ENCODE data around the gene DCTPP1.

Gene DCTPP1

GRCh38 chr16:30449116-30449435, 19.2 kb upstream of the DCTPP1 start:
- no peak for TF ChIP-seq TAF1 (IDR thresholded peaks at IDR 0.05; ENCODE audit: low read depth, low read length)
- no peak for TF ChIP-seq POU2F2 (IDR thresholded peaks at IDR 0.05; ENCODE audit: low read depth, low read length)
- no peak for TF ChIP-seq POLR2A (IDR thresholded peaks at IDR 0.05; ENCODE audit: low read depth, low read length)
- no peak for TF ChIP-seq PAX5 (IDR thresholded peaks at IDR 0.05; ENCODE audit: insufficient read depth, low read length, severe bottlenecking)
- TF ChIP-seq SPI1 (IDR thresholded peaks at IDR 0.05; ENCODE audit: low read depth, low read length): no peak
- no peak for TF ChIP-seq POLR2AphosphoS5 (IDR thresholded peaks at IDR 0.05; ENCODE audit: low read depth, low read length)
- FAIRE-seq (no peak), DNase-seq (ENCODE audit: insufficient read length, low spot score) (no peak)

DNA sequence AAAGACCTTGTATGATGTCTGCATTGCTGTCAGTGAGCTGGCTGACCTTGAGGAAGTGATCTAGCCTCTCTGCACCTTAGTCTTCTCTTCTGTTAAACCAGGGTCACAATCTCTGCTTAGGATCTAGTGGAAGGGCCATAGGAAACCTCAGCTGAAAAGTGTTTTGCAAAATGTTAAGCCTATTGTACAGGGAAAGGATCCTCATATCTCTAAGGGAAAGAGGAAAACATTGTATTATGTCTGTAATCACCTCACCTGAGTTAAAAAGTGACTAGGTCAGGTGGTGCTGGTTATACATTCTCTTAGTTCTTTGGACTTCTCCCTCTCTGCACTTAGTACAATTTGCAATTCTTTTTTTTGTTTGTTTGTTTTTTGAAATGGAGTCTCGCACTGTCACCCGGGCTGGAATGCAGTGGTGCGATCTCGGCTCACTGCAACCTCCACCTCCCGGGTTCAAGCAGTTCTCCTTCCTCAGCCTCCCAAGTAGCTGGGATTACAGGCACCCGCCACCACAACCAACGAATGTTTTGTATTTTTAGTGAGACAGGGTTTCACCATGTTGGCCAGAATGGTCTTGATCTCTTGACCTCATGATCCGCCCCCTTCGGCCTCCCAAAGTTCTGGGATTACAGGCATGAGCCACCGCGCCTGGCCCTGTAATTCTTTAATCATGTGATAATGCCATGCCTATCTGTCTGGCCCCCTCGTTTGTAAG, 17.8 kb upstream of the DCTPP1 start:
- DNase-seq (ENCODE audit: insufficient read length, low spot score) (no peak), FAIRE-seq (no peak)
- TF ChIP-seq SPI1 (IDR thresholded peaks at IDR 0.05; ENCODE audit: low read depth, low read length): no peak
- no peak for TF ChIP-seq POLR2A (IDR thresholded peaks at IDR 0.05; ENCODE audit: low read depth, low read length)
- TF ChIP-seq POU2F2 (IDR thresholded peaks at IDR 0.05; ENCODE audit: low read depth, low read length): no peak
- no peak for TF ChIP-seq TAF1 (IDR thresholded peaks at IDR 0.05; ENCODE audit: low read depth, low read length)
- TF ChIP-seq PAX5 (IDR thresholded peaks at IDR 0.05; ENCODE audit: insufficient read depth, low read length, severe bottlenecking): no peak
- no peak for TF ChIP-seq POLR2AphosphoS5 (IDR thresholded peaks at IDR 0.05; ENCODE audit: low read depth, low read length)

GRCh38 chr16:30446203-30446595, 16.4 kb upstream of the DCTPP1 start:
- FAIRE-seq: no peak
- DNase-seq (ENCODE audit: insufficient read length, low spot score): no peak
- TF ChIP-seq POLR2A (IDR thresholded peaks at IDR 0.05; ENCODE audit: low read depth, low read length): no peak
- no peak for TF ChIP-seq SPI1 (IDR thresholded peaks at IDR 0.05; ENCODE audit: low read depth, low read length)
- no peak for TF ChIP-seq TAF1 (IDR thresholded peaks at IDR 0.05; ENCODE audit: low read depth, low read length)
- no peak for TF ChIP-seq POU2F2 (IDR thresholded peaks at IDR 0.05; ENCODE audit: low read depth, low read length)
- no peak for TF ChIP-seq POLR2AphosphoS5 (IDR thresholded peaks at IDR 0.05; ENCODE audit: low read depth, low read length)
- no peak for TF ChIP-seq PAX5 (IDR thresholded peaks at IDR 0.05; ENCODE audit: insufficient read depth, low read length, severe bottlenecking)

- DNase-seq (ENCODE audit: insufficient read length, low spot score) (peak; percentile 86), FAIRE-seq (peak; percentile 79)
- TF ChIP-seq TAF1 (IDR thresholded peaks at IDR 0.05; ENCODE audit: low read depth, low read length): peak; percentile 78; the same call in 1 of the 2 replicates
- TF ChIP-seq POLR2A (IDR thresholded peaks at IDR 0.05; ENCODE audit: low read depth, low read length): peak; percentile 91
- no peak for TF ChIP-seq SPI1 (IDR thresholded peaks at IDR 0.05; ENCODE audit: low read depth, low read length)
- TF ChIP-seq POU2F2 (IDR thresholded peaks at IDR 0.05; ENCODE audit: low read depth, low read length): 0 out of 2 replicates have a peak, but pooled peaks have one; percentile 53
- TF ChIP-seq PAX5 (IDR thresholded peaks at IDR 0.05; ENCODE audit: insufficient read depth, low read length, severe bottlenecking): no peak
- peak; percentile 95 for TF ChIP-seq POLR2AphosphoS5 (IDR thresholded peaks at IDR 0.05; ENCODE audit: low read depth, low read length)
Observed at GRCh38 chr16:30445408-30446202, 15.8 kb upstream of the DCTPP1 start, which contains the start of gene SEPHS2. Gene SEPHS2, minus strand, starts transcription at chr16:30445874. Its CDS starts 147 bp downstream, at chr16:30445727.

GRCh38 chr16:30445149-30445407, 15.2 kb upstream of the DCTPP1 start:
- TF ChIP-seq POLR2AphosphoS5 (IDR thresholded peaks at IDR 0.05; ENCODE audit: low read depth, low read length): no peak
- no peak for TF ChIP-seq POU2F2 (IDR thresholded peaks at IDR 0.05; ENCODE audit: low read depth, low read length)
- TF ChIP-seq PAX5 (IDR thresholded peaks at IDR 0.05; ENCODE audit: insufficient read depth, low read length, severe bottlenecking): no peak
- 0 out of 2 replicates have a peak, but pooled peaks have one; percentile 37 for TF ChIP-seq TAF1 (IDR thresholded peaks at IDR 0.05; ENCODE audit: low read depth, low read length)
- no peak for TF ChIP-seq SPI1 (IDR thresholded peaks at IDR 0.05; ENCODE audit: low read depth, low read length)
- TF ChIP-seq POLR2A (IDR thresholded peaks at IDR 0.05; ENCODE audit: low read depth, low read length): no peak
- no peak for DNase-seq (ENCODE audit: insufficient read length, low spot score)
- FAIRE-seq: peak; percentile 76

- FAIRE-seq: no peak
- TF ChIP-seq POU2F2 (IDR thresholded peaks at IDR 0.05; ENCODE audit: low read depth, low read length) (no peak), PAX5 (IDR thresholded peaks at IDR 0.05; ENCODE audit: insufficient read depth, low read length, severe bottlenecking) (no peak)
- no peak for DNase-seq (ENCODE audit: insufficient read length, low spot score)
Observed at GRCh38 chr16:30444231-30445148, 14.7 kb upstream of the DCTPP1 start.

DNA sequence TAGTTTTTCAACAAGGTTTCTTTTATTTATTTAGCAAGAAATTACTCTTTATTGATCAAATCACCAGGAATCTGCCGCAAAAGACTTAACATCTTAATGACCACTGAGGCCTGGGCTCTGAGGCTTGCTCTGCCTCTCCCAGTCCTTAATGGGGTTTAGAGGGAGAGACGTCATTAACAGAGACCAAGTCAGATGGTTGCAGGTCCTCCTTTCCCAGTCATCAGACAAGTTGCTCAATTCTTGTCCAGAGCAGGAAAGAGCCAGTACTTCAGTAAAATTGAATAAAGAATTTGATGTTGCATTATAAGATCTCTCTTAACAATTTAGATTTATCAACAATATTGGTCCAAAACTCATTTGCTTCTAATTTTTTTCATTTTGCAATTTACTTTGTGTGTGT, 13.8 kb upstream of the DCTPP1 start:
- no peak for TF ChIP-seq TAF1 (IDR thresholded peaks at IDR 0.05; ENCODE audit: low read depth, low read length)
- TF ChIP-seq POLR2AphosphoS5 (IDR thresholded peaks at IDR 0.05; ENCODE audit: low read depth, low read length): no peak
- no peak for TF ChIP-seq POU2F2 (IDR thresholded peaks at IDR 0.05; ENCODE audit: low read depth, low read length)
- TF ChIP-seq PAX5 (IDR thresholded peaks at IDR 0.05; ENCODE audit: insufficient read depth, low read length, severe bottlenecking): no peak
- no peak for TF ChIP-seq SPI1 (IDR thresholded peaks at IDR 0.05; ENCODE audit: low read depth, low read length)
- no peak; the same call in 1 of the 2 replicates for TF ChIP-seq POLR2A (IDR thresholded peaks at IDR 0.05; ENCODE audit: low read depth, low read length)
- DNase-seq (ENCODE audit: insufficient read length, low spot score) (no peak), FAIRE-seq (no peak)

DNA sequence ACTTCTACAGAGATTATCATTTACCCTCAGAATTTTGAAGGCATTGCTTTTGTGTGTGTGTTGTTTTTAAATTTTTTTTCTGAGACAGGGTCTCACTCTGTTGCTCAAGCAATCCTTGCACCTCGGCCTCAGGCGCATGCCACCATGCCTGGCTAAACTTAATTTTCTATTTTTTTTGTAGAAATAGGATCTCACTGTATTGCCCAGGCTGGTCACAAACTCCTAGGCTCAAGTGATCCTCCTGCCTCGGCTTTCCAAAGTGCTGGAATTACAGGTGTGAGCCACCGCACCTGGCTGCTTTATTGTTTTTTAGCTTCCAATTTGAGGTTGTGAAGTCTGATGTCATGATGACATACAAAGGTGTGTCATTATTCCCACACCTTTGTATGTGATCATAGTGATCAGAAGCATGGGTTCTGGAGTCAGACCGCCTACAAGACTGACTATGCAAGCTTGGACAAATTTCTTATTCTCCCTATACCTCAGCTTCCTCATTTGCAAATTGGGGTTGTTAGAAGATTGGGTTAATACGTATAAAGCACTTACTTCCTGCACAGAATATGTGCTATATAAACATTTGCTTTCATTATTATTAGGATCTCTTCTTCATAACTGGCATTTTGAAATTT, 10.0 kb upstream of the DCTPP1 start:
- DNase-seq (ENCODE audit: insufficient read length, low spot score): no peak
- TF ChIP-seq POU2F2 (IDR thresholded peaks at IDR 0.05; ENCODE audit: low read depth, low read length): no peak
- TF ChIP-seq SPI1 (IDR thresholded peaks at IDR 0.05; ENCODE audit: low read depth, low read length): 0 out of 2 replicates have a peak, but pooled peaks have one; percentile 5
- no peak for FAIRE-seq

GRCh38 chr16:30438835-30439234, 9.0 kb upstream of the DCTPP1 start:
- FAIRE-seq (no peak), DNase-seq (ENCODE audit: insufficient read length, low spot score) (no peak)
- TF ChIP-seq POLR2AphosphoS5 (IDR thresholded peaks at IDR 0.05; ENCODE audit: low read depth, low read length): no peak
- TF ChIP-seq POLR2A (IDR thresholded peaks at IDR 0.05; ENCODE audit: low read depth, low read length): no peak
- no peak for TF ChIP-seq SPI1 (IDR thresholded peaks at IDR 0.05; ENCODE audit: low read depth, low read length)
- no peak for TF ChIP-seq PAX5 (IDR thresholded peaks at IDR 0.05; ENCODE audit: insufficient read depth, low read length, severe bottlenecking)
- no peak for TF ChIP-seq POU2F2 (IDR thresholded peaks at IDR 0.05; ENCODE audit: low read depth, low read length)
- no peak for TF ChIP-seq TAF1 (IDR thresholded peaks at IDR 0.05; ENCODE audit: low read depth, low read length)
